ENCODE results near the gene PNLDC1. TPM values are rescaled to one million over a fixed set of nuclear protein-coding genes. Genes with fewer than 3 reads are reported as not detected.
"Not testable (repeated sequence)": the region's sequence is repeated elsewhere in the genome, so short reads cannot be mapped to it uniquely, and the experiment has no call there.

PNLDC1 gene
- total RNA-seq, 2 donors from 2014 or later, result 0.54 TPM; not detected in 1

- H3K4me1 ChIP-seq (ENCODE audit: control insufficient read depth in 1 of 2, low read depth in 2 of 2), result no peaks in the 10 kb centered on the region
- no peaks in the 10 kb centered on the region for H3K9me3 ChIP-seq
- no peak for DNase-seq (ENCODE audit: low spot score)
- H3K4me3 ChIP-seq, result no peak overlapping the region
- no peak for ATAC-seq (ENCODE audit: insufficient number of reproducible peaks, low FRiP score, low read depth)
- no peaks in the 10 kb centered on the region for H3K27me3 ChIP-seq (replicated peaks; ENCODE audit: insufficient read depth)
- no peak for TF ChIP-seq CTCF (IDR thresholded peaks at IDR 0.05)
- H3K27ac ChIP-seq, result no peak overlapping the region
- no peaks in the 10 kb centered on the region for H3K36me3 ChIP-seq
These were observed 20.0 kb downstream of the PNLDC1 start for GRCh38 chr6:159819932-159820640.

GRCh38 chr6:159821122-159821521 is 21.0 kb downstream of the PNLDC1 start:
- Histone ChIP-seq H3K4me3 (no peak overlapping the region), H3K36me3 (no peaks in the 10 kb centered on the region), H3K4me1 (ENCODE audit: control insufficient read depth in 1 of 2, low read depth in 2 of 2) (no peaks in the 10 kb centered on the region), H3K9me3 (no peaks in the 10 kb centered on the region), H3K27me3 (replicated peaks; ENCODE audit: insufficient read depth) (no peaks in the 10 kb centered on the region), H3K27ac (no peak overlapping the region)
- ATAC-seq (ENCODE audit: insufficient number of reproducible peaks, low FRiP score, low read depth) (no peak), DNase-seq (ENCODE audit: low spot score) (no peak)
- no peak for TF ChIP-seq CTCF (IDR thresholded peaks at IDR 0.05)

- DNase-seq (ENCODE audit: low spot score) (no peak), ATAC-seq (ENCODE audit: insufficient number of reproducible peaks, low FRiP score, low read depth) (no peak)
- no peak for TF ChIP-seq CTCF (IDR thresholded peaks at IDR 0.05)
- Histone ChIP-seq H3K9me3 (no peaks in the 10 kb centered on the region), H3K27me3 (replicated peaks; ENCODE audit: insufficient read depth) (no peaks in the 10 kb centered on the region), H3K4me1 (ENCODE audit: control insufficient read depth in 1 of 2, low read depth in 2 of 2) (no peaks in the 10 kb centered on the region), H3K36me3 (no peaks in the 10 kb centered on the region), H3K27ac (no peak overlapping the region), H3K4me3 (no peak overlapping the region)
These were observed 21.6 kb downstream of the PNLDC1 start for GRCh38 chr6:159821726-159822125.

- no peak overlapping the region for H3K27ac ChIP-seq
- H3K4me3 ChIP-seq, result no peak overlapping the region
- no peaks in the 10 kb centered on the region for H3K4me1 ChIP-seq (ENCODE audit: control insufficient read depth in 1 of 2, low read depth in 2 of 2)
- TF ChIP-seq CTCF (IDR thresholded peaks at IDR 0.05), result no peak
- H3K27me3 ChIP-seq (replicated peaks; ENCODE audit: insufficient read depth), result no peaks in the 10 kb centered on the region
- ATAC-seq (ENCODE audit: insufficient number of reproducible peaks, low FRiP score, low read depth), result no peak
- H3K9me3 ChIP-seq, result no peaks in the 10 kb centered on the region
- no peak for DNase-seq (ENCODE audit: low spot score)
- no peaks in the 10 kb centered on the region for H3K36me3 ChIP-seq
These were observed 23.9 kb downstream of the PNLDC1 start for GRCh38 chr6:159823953-159824352.

GRCh38 chr6:159824690-159825089 is 24.6 kb downstream of the PNLDC1 start:
- not testable (repeated sequence) for H3K4me3 ChIP-seq; H3K4me1 ChIP-seq (ENCODE audit: control insufficient read depth in 1 of 2, low read depth in 2 of 2); H3K27me3 ChIP-seq (replicated peaks; ENCODE audit: insufficient read depth); ATAC-seq (ENCODE audit: insufficient number of reproducible peaks, low FRiP score, low read depth); H3K9me3 ChIP-seq; H3K36me3 ChIP-seq; DNase-seq (ENCODE audit: low spot score); H3K27ac ChIP-seq

GRCh38 chr6:159826004-159826403 is 25.9 kb downstream of the PNLDC1 start:
- DNase-seq (ENCODE audit: low spot score) (no peak), ATAC-seq (ENCODE audit: insufficient number of reproducible peaks, low FRiP score, low read depth) (no peak)
- H3K36me3 ChIP-seq, result no peaks in the 10 kb centered on the region
- H3K9me3 ChIP-seq, result no peaks in the 10 kb centered on the region
- H3K4me1 ChIP-seq (ENCODE audit: control insufficient read depth in 1 of 2, low read depth in 2 of 2), result no peaks in the 10 kb centered on the region
- no peak overlapping the region for H3K4me3 ChIP-seq
- no peaks in the 10 kb centered on the region for H3K27me3 ChIP-seq (replicated peaks; ENCODE audit: insufficient read depth)
- no peak for TF ChIP-seq CTCF (IDR thresholded peaks at IDR 0.05)
- no peak overlapping the region for H3K27ac ChIP-seq

Measured in thoracic aorta (tissue), 2 donors.